CD4-positive, alpha-beta T cell (primary cell): ENCODE results near the gene DNAH17. TPM values are rescaled to one million over a fixed set of nuclear protein-coding genes. Genes with fewer than 3 reads are reported as not detected.
A peak's percentile ranks its signal among the peaks of the same experiment; 100 is the strongest.

Source experiments
- ATAC-seq: fragments of 200-7000 bp; cut with Tn5 transposase; one replicate; pipeline ENCODE4 v1.10.0; 2022; ENCODE audit warnings: mild to moderate bottlenecking; ENCODE audit not compliant: poor library complexity
- CTCF ChIA-PET: fragments of 350-600 bp; sonication (Branson Sonifier 250); formaldehyde crosslinking; loops from one replicate; lab custom pipeline; 2021; ENCODE audit warnings: antibody characterized with exemption, inconsistent platforms; lab: Charles Lee
- POLR2A ChIA-PET: fragments of 350-600 bp; sonication (Branson Sonifier 250); formaldehyde crosslinking; loops from one replicate; lab custom pipeline; 2021; ENCODE audit warnings: antibody characterized with exemption, inconsistent platforms; lab: Charles Lee
- DNase-seq, 14 experiments: peaks; one replicate each; pipeline ENCODE4 v3.0.0-alpha.2; 2013 to 2020; ENCODE audit warnings: mixed read lengths in 2 of 14
- H3K27ac ChIP-seq, 2 donors: one replicate each; pipeline versions ENCODE4 v1.5.1 to v1.7.0; 2013; ENCODE audit warnings: low read length in 2 of 2, low read depth in 1 of 2, mild to moderate bottlenecking in 1 of 2
- H3K27me3 ChIP-seq, 2 experiments: 1 replicate in 1 of 2; 2 replicates in 1 of 2; pipeline versions ENCODE4 v1.6.1 to v1.7.0; 2013; ENCODE audit warnings: low read length in 2 of 2, control low read depth in 1 of 2, mild to moderate bottlenecking in 1 of 2, moderate library complexity in 1 of 2; ENCODE audit not compliant: insufficient read depth in 2 of 2, control insufficient read depth in 1 of 2
- H3K36me3 ChIP-seq: one replicate; pipeline ENCODE4 v1.6.1; 2013; ENCODE audit warnings: low read length, control low read depth; ENCODE audit not compliant: insufficient read depth
- H3K4me1 ChIP-seq: one replicate; pipeline ENCODE4 v1.6.1; 2013; ENCODE audit warnings: low read length, control low read depth; ENCODE audit not compliant: insufficient read depth
- H3K4me3 ChIP-seq: one replicate; pipeline ENCODE4 v1.5.1; 2013; ENCODE audit warnings: mild to moderate bottlenecking, low read length, moderate library complexity
- H3K9me3 ChIP-seq, 2 experiments: 1 replicate in 1 of 2; 2 replicates in 1 of 2; pipeline versions ENCODE4 v1.6.1 to v1.7.0; 2013; ENCODE audit warnings: low read length in 2 of 2, mild to moderate bottlenecking in 2 of 2, control low read depth in 1 of 2, moderate library complexity in 1 of 2; ENCODE audit not compliant: control insufficient read depth in 1 of 2, insufficient read depth in 1 of 2
- H3K27ac Mint-ChIP-seq: one replicate; pipeline ENCODE4 v1.8.0; 2020; ENCODE audit warnings: mixed read lengths
- H3K27me3 Mint-ChIP-seq: one replicate; pipeline ENCODE4 v1.8.0; 2021; ENCODE audit warnings: mixed read lengths
- H3K36me3 Mint-ChIP-seq: one replicate; pipeline ENCODE4 v1.8.0; 2021; ENCODE audit warnings: low read depth, mixed read lengths
- H3K4me1 Mint-ChIP-seq: one replicate; pipeline ENCODE4 v1.8.0; 2021; ENCODE audit warnings: low read depth, mixed read lengths
- H3K4me3 Mint-ChIP-seq: one replicate; pipeline ENCODE4 v1.8.0; 2020; ENCODE audit warnings: mild to moderate bottlenecking, mixed read lengths
- H3K9me3 Mint-ChIP-seq: one replicate; pipeline ENCODE4 v1.8.0; 2020; ENCODE audit warnings: mixed read lengths
- intact Hi-C, 2 experiments: fragments of 100-400 bp; cut with DNase I in 1 of 2; cut with micrococcal nuclease in 1 of 2; formaldehyde crosslinking; loops; one replicate each; pipeline versions ENCODE4 v1.15.1 to v1.9.0; 2023 to 2025; cut with DNase I, micrococcal nuclease
- total RNA-seq, 174 experiments: library from RNA in 2 of 174; stranded (reverse) in 2 of 174; gene quantifications; one replicate each; pipeline ENCODE4 v1.2.3 and lab custom pipeline; 2021 to 2026
- TF ChIP-seq, protein P1 (sequence below): fragments of 200-600 bp; IDR thresholded peaks from one replicate; pipeline ENCODE4 v1.8.0; 2022; ENCODE audit warnings: antibody characterized with exemption, mild to moderate bottlenecking

Gene DNAH17
- total RNA-seq, 2 experiments from 2014 or later: 0.14 TPM; not detected in 1

- TF ChIP-seq, protein P1, sequence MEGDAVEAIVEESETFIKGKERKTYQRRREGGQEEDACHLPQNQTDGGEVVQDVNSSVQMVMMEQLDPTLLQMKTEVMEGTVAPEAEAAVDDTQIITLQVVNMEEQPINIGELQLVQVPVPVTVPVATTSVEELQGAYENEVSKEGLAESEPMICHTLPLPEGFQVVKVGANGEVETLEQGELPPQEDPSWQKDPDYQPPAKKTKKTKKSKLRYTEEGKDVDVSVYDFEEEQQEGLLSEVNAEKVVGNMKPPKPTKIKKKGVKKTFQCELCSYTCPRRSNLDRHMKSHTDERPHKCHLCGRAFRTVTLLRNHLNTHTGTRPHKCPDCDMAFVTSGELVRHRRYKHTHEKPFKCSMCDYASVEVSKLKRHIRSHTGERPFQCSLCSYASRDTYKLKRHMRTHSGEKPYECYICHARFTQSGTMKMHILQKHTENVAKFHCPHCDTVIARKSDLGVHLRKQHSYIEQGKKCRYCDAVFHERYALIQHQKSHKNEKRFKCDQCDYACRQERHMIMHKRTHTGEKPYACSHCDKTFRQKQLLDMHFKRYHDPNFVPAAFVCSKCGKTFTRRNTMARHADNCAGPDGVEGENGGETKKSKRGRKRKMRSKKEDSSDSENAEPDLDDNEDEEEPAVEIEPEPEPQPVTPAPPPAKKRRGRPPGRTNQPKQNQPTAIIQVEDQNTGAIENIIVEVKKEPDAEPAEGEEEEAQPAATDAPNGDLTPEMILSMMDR: no peak
- intact Hi-C loops: no loop called here
- H3K4me1 Mint-ChIP-seq: peaks cover 28% of the 10 kb centered on the region
- ChIA-PET CTCF (no interaction called here), POLR2A (no interaction called here)
- DNase-seq (no peak), ATAC-seq (no peak)
- no peak overlapping the region for H3K27ac ChIP-seq
- no peaks in the 10 kb centered on the region for H3K9me3 Mint-ChIP-seq
- H3K4me1 ChIP-seq: peaks cover 11% of the 10 kb centered on the region
- H3K4me3 Mint-ChIP-seq: no peak overlapping the region
- no peaks in the 10 kb centered on the region for H3K27me3 Mint-ChIP-seq
- H3K27me3 ChIP-seq: no peaks in the 10 kb centered on the region
- peaks cover 67% of the 10 kb centered on the region for H3K36me3 Mint-ChIP-seq
- peaks cover 77% of the 10 kb centered on the region for H3K36me3 ChIP-seq
- no peak overlapping the region for H3K4me3 ChIP-seq
- H3K27ac Mint-ChIP-seq: no peak overlapping the region
- H3K9me3 ChIP-seq: no peaks in the 10 kb centered on the region
Observed at GRCh38 chr17:78394209-78394608, 183.0 kb downstream of the DNAH17 start.

GRCh38 chr17:78393575-78393974 lies 183.6 kb downstream of the DNAH17 start:
- ATAC-seq (no peak), DNase-seq (no peak)
- Mint-ChIP-seq H3K9me3 (no peaks in the 10 kb centered on the region), H3K27me3 (no peaks in the 10 kb centered on the region), H3K27ac (peak overlapping the region; percentile 55), H3K36me3 (peaks cover 61% of the 10 kb centered on the region), H3K4me3 (no peak overlapping the region), H3K4me1 (peaks cover 35% of the 10 kb centered on the region)
- ChIA-PET CTCF (interaction anchor here (0.7 kb wide), 1 partner anchor 255 kb away, joined by 3 read pairs; no protein-coding TSS in a partner anchor), POLR2A (no interaction called here)
- no peak overlapping the region for H3K4me3 ChIP-seq
- peaks cover 71% of the 10 kb centered on the region for H3K36me3 ChIP-seq
- TF ChIP-seq, protein P1: no peak
- intact Hi-C loops: no loop called here
- H3K9me3 ChIP-seq: no peaks in the 10 kb centered on the region
- peaks cover 18% of the 10 kb centered on the region for H3K4me1 ChIP-seq
- no peak overlapping the region for H3K27ac ChIP-seq
- no peaks in the 10 kb centered on the region for H3K27me3 ChIP-seq

GRCh38 chr17:78392295-78392694 lies 184.9 kb downstream of the DNAH17 start:
- CTCF ChIA-PET: interaction anchor here (0.7 kb wide), 1 partner anchor 347 kb away, joined by 3 read pairs; no protein-coding TSS in a partner anchor
- no peaks in the 10 kb centered on the region for H3K9me3 Mint-ChIP-seq
- no peaks in the 10 kb centered on the region for H3K27me3 Mint-ChIP-seq
- DNase-seq: no peak
- H3K27ac Mint-ChIP-seq: no peak overlapping the region
- Histone ChIP-seq H3K9me3 (no peaks in the 10 kb centered on the region), H3K36me3 (peaks cover 58% of the 10 kb centered on the region), H3K4me3 (no peak overlapping the region), H3K27ac (no peak overlapping the region), H3K27me3 (no peaks in the 10 kb centered on the region), H3K4me1 (peaks cover 30% of the 10 kb centered on the region)
- intact Hi-C loops: no loop called here
- H3K4me1 Mint-ChIP-seq: peaks cover 46% of the 10 kb centered on the region
- ATAC-seq: no peak
- POLR2A ChIA-PET: no interaction called here
- H3K36me3 Mint-ChIP-seq: peaks cover 49% of the 10 kb centered on the region
- H3K4me3 Mint-ChIP-seq: no peak overlapping the region
- TF ChIP-seq, protein P1: no peak
